ENCODE results near the gene ANLN.
"Not testable (repeated sequence)": the region's sequence is repeated elsewhere in the genome, so short reads cannot be mapped to it uniquely, and the experiment has no call there.

Gene ANLN

GRCh38 chr7:36466001-36466400, 76.3 kb downstream of the ANLN start:
- DNase-seq (ENCODE audit: low read depth): not testable (repeated sequence)

GRCh38 chr7:36468370-36469101, 78.9 kb downstream of the ANLN start:
- no peak for DNase-seq (ENCODE audit: low read depth)

- DNase-seq (ENCODE audit: low read depth): no peak
These were observed 79.6 kb downstream of the ANLN start for GRCh38 chr7:36469236-36469635.

- DNase-seq (ENCODE audit: low read depth): no peak
These were observed 82.6 kb downstream of the ANLN start for GRCh38 chr7:36472141-36472729.

- peak; percentile 38 for DNase-seq (ENCODE audit: low read depth)
These were observed 84.0 kb downstream of the ANLN start for GRCh38 chr7:36473454-36474282.

- no peak for DNase-seq (ENCODE audit: low read depth)
These were observed 84.8 kb downstream of the ANLN start for GRCh38 chr7:36474283-36475010.

- no peak for DNase-seq (ENCODE audit: low read depth)
These were observed 85.3 kb downstream of the ANLN start for GRCh38 chr7:36475011-36475342.

GRCh38 chr7:36475381-36475780, 85.7 kb downstream of the ANLN start:
- peak; percentile 4 for DNase-seq (ENCODE audit: low read depth)

GRCh38 chr7:36478745-36479144, 89.1 kb downstream of the ANLN start:
- DNase-seq (ENCODE audit: low read depth): no peak

GRCh38 chr7:36483853-36484252, 94.2 kb downstream of the ANLN start:
- DNase-seq (ENCODE audit: low read depth): not testable (repeated sequence)

GRCh38 chr7:36484265-36484664, 94.6 kb downstream of the ANLN start:
- DNase-seq (ENCODE audit: low read depth): no peak

GRCh38 chr7:36486336-36486735, 96.7 kb downstream of the ANLN start:
- DNase-seq (ENCODE audit: low read depth): no peak

- no peak for DNase-seq (ENCODE audit: low read depth)
These were observed 98.2 kb downstream of the ANLN start for GRCh38 chr7:36487756-36488336.

GRCh38 chr7:36488672-36489071, 99.0 kb downstream of the ANLN start:
- DNase-seq (ENCODE audit: low read depth): not testable (repeated sequence)

GRCh38 chr7:36490419-36490830, 100.8 kb downstream of the ANLN start:
- DNase-seq (ENCODE audit: low read depth): no peak

- no peak for DNase-seq (ENCODE audit: low read depth)
These were observed 101.7 kb downstream of the ANLN start for GRCh38 chr7:36491317-36491716.

GRCh38 chr7:36496576-36496975, 106.9 kb downstream of the ANLN start:
- no peak for DNase-seq (ENCODE audit: low read depth)

GRCh38 chr7:36497176-36497575, 107.5 kb downstream of the ANLN start:
- not testable (repeated sequence) for DNase-seq (ENCODE audit: low read depth)

- no peak for DNase-seq (ENCODE audit: low read depth)
These were observed 108.1 kb downstream of the ANLN start for GRCh38 chr7:36497775-36498174.
